A549 treated with ZK216348 at 1 μM for 4 hours (cell line): ENCODE results near the gene TIMP2. TPM values are rescaled to one million over a fixed set of nuclear protein-coding genes. Genes with fewer than 3 reads are reported as not detected.

Source experiments
- total RNA-seq: library from RNA; stranded (reverse); fragments of 200-300 nt; extraction: Qiagen RNA extraction; gene quantifications from 5 replicates; pipeline ENCODE4 v1.2.3, GENCODE V29; 2022; ENCODE audit warnings: low read depth

TIMP2 gene
- 171 to 247 TPM (median 222 TPM) in 5 replicates for total RNA-seq

GRCh38 chr17:78925234-78925633 is at the start of gene TIMP2:
TSS of gene TIMP2 (minus strand) at chr17:78925387. CDS start at chr17:78925088, 299 bp downstream.

GRCh38 chr17:78903101-78903779 is 21.9 kb downstream of the TIMP2 start, which contains the start of gene CEP295NL:
TSS of gene CEP295NL (minus strand) at chr17:78903201. CDS start at chr17:78901828, 1,373 bp downstream.

GRCh38 chr17:78840780-78841611 is 84.2 kb downstream of the TIMP2 start, which contains the start of gene USP36:
TSS of gene USP36 (minus strand) at chr17:78840814. CDS start at chr17:78836363, 4,451 bp downstream.

Other genes with a start within 250 kb of the TIMP2 start
- gene CYTH1, start 143.1 kb downstream of the TIMP2 start, total RNA-seq: 54.4 to 59.7 TPM (median 59.6 TPM) in 5 replicates
- gene USP36, start 84.6 kb downstream of the TIMP2 start, total RNA-seq: 48.1 to 60.8 TPM (median 55.9 TPM) in 5 replicates
- 0.21 to 0.64 TPM (median 0.64 TPM) in 5 replicates for gene CEP295NL, start 22.2 kb downstream of the TIMP2 start, total RNA-seq
- gene LGALS3BP, start 54.5 kb upstream of the TIMP2 start, total RNA-seq: 66.0 to 83.9 TPM (median 74.0 TPM) in 5 replicates
- gene CANT1, start 84.4 kb upstream of the TIMP2 start, total RNA-seq: 53.9 to 90.2 TPM (median 85.8 TPM) in 5 replicates
- 33.2 to 51.5 TPM (median 41.0 TPM) in 5 replicates for gene C1QTNF1, start 98.8 kb upstream of the TIMP2 start, total RNA-seq
- 9.4 to 27.2 TPM (median 20.5 TPM) in 5 replicates for gene ENGASE, start 149.4 kb upstream of the TIMP2 start, total RNA-seq